Skeletal muscle satellite cell (primary cell): ENCODE results near the gene PRKX. TPM values are rescaled to one million over a fixed set of nuclear protein-coding genes. Genes with fewer than 3 reads are reported as not detected.
"Not testable (repeated sequence)": the region's sequence is repeated elsewhere in the genome, so short reads cannot be mapped to it uniquely, and the experiment has no call there.

Source experiments
- H3K27me3 ChIP-seq: 2 replicates; pipeline ENCODE4 v1.7.0; 2013; ENCODE audit warnings: low read length; ENCODE audit not compliant: control insufficient read depth, insufficient read depth
- H3K36me3 ChIP-seq: 2 replicates; pipeline ENCODE4 v1.7.0; 2013; ENCODE audit warnings: mild to moderate bottlenecking, control low read depth, low read length; ENCODE audit not compliant: insufficient read depth
- H3K4me1 ChIP-seq: 2 replicates; pipeline ENCODE4 v1.7.0; 2013; ENCODE audit warnings: low read length; ENCODE audit not compliant: control insufficient read depth, insufficient read depth
- H3K4me2 ChIP-seq: 2 replicates; pipeline ENCODE4 v1.7.0; 2013; ENCODE audit warnings: mild to moderate bottlenecking, low read length
- H3K4me3 ChIP-seq: 2 replicates; pipeline ENCODE4 v1.7.0; 2013; ENCODE audit warnings: low read length
- H3K9ac ChIP-seq: 2 replicates; pipeline ENCODE4 v1.7.0; 2013; ENCODE audit warnings: mild to moderate bottlenecking, low read depth, low read length, moderate library complexity
- H3K9me3 ChIP-seq: replicated peaks from 2 replicates; pipeline ENCODE4 v1.7.0; 2013; ENCODE audit warnings: mild to moderate bottlenecking, control low read depth, low read length
- small RNA-seq: library from RNA; depleted of rRNA; stranded (forward); fragments of <200 nt; gene quantifications from one replicate; pipeline ENCODE3, GENCODE V24; 2012

Gene PRKX

GRCh38 chrX:3560010-3560409, 153.4 kb downstream of the PRKX start:
- not testable (repeated sequence) for H3K36me3 ChIP-seq, H3K27me3 ChIP-seq, H3K4me1 ChIP-seq, H3K4me2 ChIP-seq, H3K9me3 ChIP-seq, H3K4me3 ChIP-seq, H3K9ac ChIP-seq

Small RNAs within 50 kb of the gene (small RNA-seq; reads per million reads assigned to genes)
- gene RF00019: not detected
- gene RNU6-114P: not detected
